C4-2B (cell line): ENCODE results near the gene CDH23.
A peak's percentile ranks its signal among the peaks of the same experiment; 100 is the strongest.

Source experiments
- H3K27ac ChIP-seq: fragments of 450-650 bp; 2 replicates; pipeline ENCODE4 v1.5.1; 2017
- ZFX ChIP-seq: fragments of 450-650 bp; IDR thresholded peaks from 2 replicates; pipeline ENCODE4 v1.6.1; 2017
- TF ChIP-seq, protein P1 (sequence below): fragments of 450-650 bp; conservative IDR thresholded peaks from 2 replicates; pipeline ENCODE4 v1.5.1; 2017; ENCODE audit warnings: mild to moderate bottlenecking

The CDH23 gene

GRCh38 chr10:71379118-71379766 is 17.5 kb upstream of the CDH23 start:
- TF ChIP-seq, protein P1, sequence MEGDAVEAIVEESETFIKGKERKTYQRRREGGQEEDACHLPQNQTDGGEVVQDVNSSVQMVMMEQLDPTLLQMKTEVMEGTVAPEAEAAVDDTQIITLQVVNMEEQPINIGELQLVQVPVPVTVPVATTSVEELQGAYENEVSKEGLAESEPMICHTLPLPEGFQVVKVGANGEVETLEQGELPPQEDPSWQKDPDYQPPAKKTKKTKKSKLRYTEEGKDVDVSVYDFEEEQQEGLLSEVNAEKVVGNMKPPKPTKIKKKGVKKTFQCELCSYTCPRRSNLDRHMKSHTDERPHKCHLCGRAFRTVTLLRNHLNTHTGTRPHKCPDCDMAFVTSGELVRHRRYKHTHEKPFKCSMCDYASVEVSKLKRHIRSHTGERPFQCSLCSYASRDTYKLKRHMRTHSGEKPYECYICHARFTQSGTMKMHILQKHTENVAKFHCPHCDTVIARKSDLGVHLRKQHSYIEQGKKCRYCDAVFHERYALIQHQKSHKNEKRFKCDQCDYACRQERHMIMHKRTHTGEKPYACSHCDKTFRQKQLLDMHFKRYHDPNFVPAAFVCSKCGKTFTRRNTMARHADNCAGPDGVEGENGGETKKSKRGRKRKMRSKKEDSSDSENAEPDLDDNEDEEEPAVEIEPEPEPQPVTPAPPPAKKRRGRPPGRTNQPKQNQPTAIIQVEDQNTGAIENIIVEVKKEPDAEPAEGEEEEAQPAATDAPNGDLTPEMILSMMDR, result no peak
- no peak overlapping the region for H3K27ac ChIP-seq

GRCh38 chr10:71380841-71381240 is 15.9 kb upstream of the CDH23 start:
- H3K27ac ChIP-seq, result no peak overlapping the region
- no peak for TF ChIP-seq ZFX
- TF ChIP-seq, protein P1, result no peak

- no peak for TF ChIP-seq ZFX
- TF ChIP-seq, protein P1, result no peak
- no peak overlapping the region for H3K27ac ChIP-seq
These were observed 15.1 kb upstream of the CDH23 start for GRCh38 chr10:71381611-71382010.

GRCh38 chr10:71382028-71382427 is 14.7 kb upstream of the CDH23 start:
- TF ChIP-seq, protein P1, result no peak
- TF ChIP-seq ZFX, result no peak
- H3K27ac ChIP-seq, result no peak overlapping the region

GRCh38 chr10:71382757-71383156 is 14.0 kb upstream of the CDH23 start:
- TF ChIP-seq ZFX, result no peak
- TF ChIP-seq, protein P1, result no peak
- H3K27ac ChIP-seq, result no peak overlapping the region

DNA sequence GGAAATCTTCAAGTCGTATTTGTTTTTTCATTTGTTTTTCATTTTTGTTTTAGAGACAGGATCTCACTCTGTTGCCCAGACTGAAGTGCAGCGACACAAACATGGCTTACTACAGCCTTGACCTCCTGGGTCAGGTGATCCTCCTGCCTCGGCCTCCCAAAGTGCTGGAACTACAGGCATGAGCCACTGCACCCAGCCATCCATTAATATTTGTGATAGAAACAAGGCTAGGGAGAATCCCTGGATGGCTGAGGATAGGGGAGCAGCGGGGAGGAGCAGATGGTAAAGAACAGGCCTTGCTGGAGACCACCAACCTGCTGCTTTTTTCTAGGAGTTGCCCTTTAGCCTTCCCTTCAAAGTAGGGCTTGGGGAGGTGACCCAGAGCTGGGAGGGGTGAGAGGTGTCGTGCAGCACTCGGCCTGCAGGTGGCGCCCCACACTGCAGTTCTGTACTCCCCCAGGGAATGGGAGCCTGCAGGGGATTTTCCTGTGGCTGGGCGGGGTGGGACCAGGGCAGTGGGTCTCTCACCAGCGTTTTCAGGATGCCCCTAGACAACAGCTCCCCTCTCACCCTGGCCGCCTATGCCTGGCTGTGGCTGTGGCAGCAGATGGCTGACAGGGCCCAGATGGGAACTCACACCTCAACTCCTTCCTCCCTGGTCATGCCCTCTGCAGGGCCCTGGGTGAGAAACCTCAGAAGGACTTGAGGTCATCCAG is 12.6 kb upstream of the CDH23 start:
- no peak overlapping the region for H3K27ac ChIP-seq
- TF ChIP-seq ZFX, result no peak
- TF ChIP-seq, protein P1, result peak; percentile 97

DNA sequence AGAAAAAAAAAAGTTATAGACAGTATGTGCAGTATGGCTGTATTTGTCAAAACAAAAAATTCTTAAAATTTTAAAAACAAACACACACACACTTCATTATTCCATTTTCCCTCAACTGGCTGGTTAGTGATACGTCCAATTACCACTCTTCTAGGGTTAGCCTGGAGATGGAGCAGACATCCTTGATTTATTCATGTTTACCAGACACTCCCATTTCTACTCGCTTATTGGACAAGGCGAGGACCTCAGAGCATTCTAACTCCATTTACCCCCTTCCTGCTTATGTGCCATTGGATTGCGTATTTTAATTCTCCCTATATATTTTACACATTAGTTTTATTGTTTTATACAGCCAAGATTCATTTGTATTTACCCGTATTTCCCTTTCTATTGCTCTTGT is 8.5 kb upstream of the CDH23 start:
- TF ChIP-seq, protein P1, result no peak
- TF ChIP-seq ZFX, result no peak
- H3K27ac ChIP-seq, result no peak overlapping the region
